ENCODE measurements around the gene NR1H4.

NR1H4 gene

DNA sequence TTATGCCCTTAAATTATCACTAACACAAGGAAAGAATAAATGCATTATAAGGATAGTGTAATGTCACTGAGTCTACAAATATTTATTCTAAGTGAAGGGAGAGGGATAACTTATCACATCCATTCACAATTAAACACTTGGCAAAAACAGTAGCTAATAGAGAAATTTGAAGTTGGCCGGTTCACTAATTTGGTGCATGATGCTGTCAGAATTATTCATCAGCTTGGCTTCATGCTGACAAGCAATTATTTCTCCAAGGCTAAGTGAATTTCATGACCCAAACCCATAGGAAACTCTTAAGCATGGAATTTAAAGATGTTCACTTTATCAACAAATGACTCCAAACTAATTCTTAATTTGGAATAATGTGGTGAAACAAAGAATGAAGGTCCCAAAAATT is 25.0 kb upstream of the NR1H4 start:
- no peak overlapping the region for H3K4me3 ChIP-seq (ENCODE audit: low read depth, low read length)
- in situ Hi-C loops (cut with HindIII; ENCODE audit: low sequenced_read_pairs) = no loop called here
- TF ChIP-seq, protein P1, sequence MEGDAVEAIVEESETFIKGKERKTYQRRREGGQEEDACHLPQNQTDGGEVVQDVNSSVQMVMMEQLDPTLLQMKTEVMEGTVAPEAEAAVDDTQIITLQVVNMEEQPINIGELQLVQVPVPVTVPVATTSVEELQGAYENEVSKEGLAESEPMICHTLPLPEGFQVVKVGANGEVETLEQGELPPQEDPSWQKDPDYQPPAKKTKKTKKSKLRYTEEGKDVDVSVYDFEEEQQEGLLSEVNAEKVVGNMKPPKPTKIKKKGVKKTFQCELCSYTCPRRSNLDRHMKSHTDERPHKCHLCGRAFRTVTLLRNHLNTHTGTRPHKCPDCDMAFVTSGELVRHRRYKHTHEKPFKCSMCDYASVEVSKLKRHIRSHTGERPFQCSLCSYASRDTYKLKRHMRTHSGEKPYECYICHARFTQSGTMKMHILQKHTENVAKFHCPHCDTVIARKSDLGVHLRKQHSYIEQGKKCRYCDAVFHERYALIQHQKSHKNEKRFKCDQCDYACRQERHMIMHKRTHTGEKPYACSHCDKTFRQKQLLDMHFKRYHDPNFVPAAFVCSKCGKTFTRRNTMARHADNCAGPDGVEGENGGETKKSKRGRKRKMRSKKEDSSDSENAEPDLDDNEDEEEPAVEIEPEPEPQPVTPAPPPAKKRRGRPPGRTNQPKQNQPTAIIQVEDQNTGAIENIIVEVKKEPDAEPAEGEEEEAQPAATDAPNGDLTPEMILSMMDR (IDR thresholded peaks at IDR 0.05; ENCODE audit: low read depth, low read length, missing control alignments) = no peak
- DNase-seq (ENCODE audit: low read depth) = no peak

DNA sequence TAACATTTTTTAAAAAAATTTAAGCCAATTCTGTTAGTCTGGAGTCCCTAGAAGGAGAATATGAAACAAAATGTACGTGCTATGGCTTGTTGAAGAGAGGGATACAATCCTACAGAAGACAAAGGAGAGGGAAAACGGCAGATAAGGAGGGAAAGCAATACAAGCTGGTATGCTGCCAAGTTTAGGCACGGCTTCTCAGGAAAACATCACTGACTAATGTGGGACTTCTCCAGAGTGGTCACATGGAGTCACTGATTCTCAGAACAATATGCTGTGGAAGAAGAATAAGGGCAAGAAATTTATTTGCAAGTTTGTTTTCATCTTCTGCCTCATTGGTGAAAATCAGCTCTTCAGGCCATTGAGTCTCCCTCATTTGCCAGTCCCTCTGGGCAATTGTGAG is 22.9 kb upstream of the NR1H4 start:
- TF ChIP-seq, protein P1 (IDR thresholded peaks at IDR 0.05; ENCODE audit: low read depth, low read length, missing control alignments) = no peak
- DNase-seq (ENCODE audit: low read depth) = no peak
- in situ Hi-C loops (cut with HindIII; ENCODE audit: low sequenced_read_pairs) = no loop called here

DNA sequence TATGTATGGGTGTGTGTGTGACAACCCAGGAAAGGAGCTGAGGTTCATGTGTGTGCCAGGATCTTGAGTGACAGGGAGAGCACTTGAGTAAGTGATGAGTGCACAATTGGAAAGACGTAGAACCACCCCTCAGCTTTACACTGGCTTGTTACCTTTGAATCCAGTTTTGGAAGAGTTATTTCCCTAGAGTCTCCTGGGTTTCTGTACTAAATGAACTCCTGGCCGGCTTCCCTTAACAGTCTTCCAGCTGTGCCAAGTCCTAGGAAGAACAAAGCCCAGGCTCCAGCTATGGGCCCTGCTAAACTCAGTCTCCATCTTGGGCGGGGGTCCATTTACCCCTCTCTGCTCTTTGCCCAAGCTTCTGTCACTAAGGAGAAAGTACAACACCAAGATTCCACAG is 19.7 kb upstream of the NR1H4 start:
- in situ Hi-C loops (cut with HindIII; ENCODE audit: low sequenced_read_pairs) = no loop called here
- no peak overlapping the region for H3K4me3 ChIP-seq (ENCODE audit: low read depth, low read length)
- TF ChIP-seq, protein P1 (IDR thresholded peaks at IDR 0.05; ENCODE audit: low read depth, low read length, missing control alignments) = no peak
- no peak for DNase-seq (ENCODE audit: low read depth)

More for the DNA sequence above, 22.9 kb upstream of the NR1H4 start:
- H3K4me3 ChIP-seq (ENCODE audit: low read depth, low read length) = no peak overlapping the region

DNA sequence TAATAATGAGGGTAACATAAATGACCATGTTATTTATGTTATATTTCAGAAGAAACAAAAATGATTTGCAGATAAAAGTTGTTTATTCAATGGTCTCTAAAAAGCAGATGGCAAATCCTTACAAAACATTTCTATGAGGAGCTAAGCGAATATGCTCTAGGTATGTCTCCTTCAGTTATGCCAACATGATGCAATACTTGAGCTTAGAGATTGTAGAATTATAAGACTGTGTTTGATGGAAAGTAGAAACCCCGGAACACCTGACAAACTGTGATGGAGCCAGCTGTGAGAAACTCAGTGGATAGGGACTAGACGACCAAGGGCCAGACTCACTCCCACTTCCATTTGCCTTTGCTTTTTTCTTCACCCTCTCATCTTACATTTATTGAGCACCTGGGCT is 17.8 kb upstream of the NR1H4 start:
- in situ Hi-C loops (cut with HindIII; ENCODE audit: low sequenced_read_pairs) = loop anchor here (5.0 kb wide), 1 partner anchor 44 kb away; no protein-coding TSS in a partner anchor
- TF ChIP-seq, protein P1 (IDR thresholded peaks at IDR 0.05; ENCODE audit: low read depth, low read length, missing control alignments) = no peak

DNA sequence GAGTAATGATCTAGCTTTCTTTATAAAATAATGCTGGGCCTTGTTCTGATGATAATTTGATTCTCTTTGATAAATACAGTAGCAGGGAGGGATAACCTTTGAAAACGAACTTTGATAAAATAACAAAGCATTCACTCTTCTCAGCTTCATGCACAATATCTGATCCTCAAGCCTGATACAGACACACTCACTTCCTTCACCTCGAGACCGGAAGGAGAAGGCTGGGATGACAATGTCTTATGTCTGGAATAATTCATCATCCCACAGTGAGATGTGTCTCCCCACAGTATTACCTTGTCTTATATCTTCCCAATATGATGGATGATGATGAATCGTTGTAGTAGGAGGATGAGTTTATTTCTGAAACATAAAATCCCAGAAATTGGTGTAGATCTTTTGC is 15.5 kb upstream of the NR1H4 start:
- in situ Hi-C loops (cut with HindIII; ENCODE audit: low sequenced_read_pairs) = loop anchor here (5.0 kb wide), 1 partner anchor 46 kb away; no protein-coding TSS in a partner anchor
- DNase-seq (ENCODE audit: low read depth) = no peak
- TF ChIP-seq, protein P1 (IDR thresholded peaks at IDR 0.05; ENCODE audit: low read depth, low read length, missing control alignments) = no peak
- H3K4me3 ChIP-seq (ENCODE audit: low read depth, low read length) = no peak overlapping the region

More for the DNA sequence above, 17.8 kb upstream of the NR1H4 start:
- H3K4me3 ChIP-seq (ENCODE audit: low read depth, low read length) = no peak overlapping the region
- DNase-seq (ENCODE audit: low read depth) = no peak

DNA sequence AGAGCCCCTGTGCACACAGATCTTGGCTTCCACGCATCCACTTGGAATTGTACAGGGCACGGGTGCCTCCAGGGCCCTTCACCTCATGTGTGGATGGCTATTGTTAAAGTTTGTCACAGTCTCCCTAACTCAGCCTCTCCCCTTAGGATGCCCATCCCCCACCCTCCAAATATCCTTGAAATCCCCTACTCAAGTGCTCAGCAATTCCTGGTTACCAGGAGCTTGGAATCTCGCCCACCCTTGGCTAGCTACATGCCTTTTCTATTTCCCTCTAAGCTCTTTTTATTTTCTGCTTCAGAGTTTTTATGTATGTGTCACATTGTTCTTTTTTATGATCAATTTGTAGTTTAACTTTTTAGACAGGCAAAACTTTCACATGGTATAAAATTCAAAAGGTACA is 13.0 kb upstream of the NR1H4 start:
- TF ChIP-seq, protein P1 (IDR thresholded peaks at IDR 0.05; ENCODE audit: low read depth, low read length, missing control alignments) = no peak
- in situ Hi-C loops (cut with HindIII; ENCODE audit: low sequenced_read_pairs) = no loop called here
- no peak for DNase-seq (ENCODE audit: low read depth)
- no peak overlapping the region for H3K4me3 ChIP-seq (ENCODE audit: low read depth, low read length)

Data from astrocyte of the cerebellum (primary cell).